GM12878 (cell line): ENCODE measurements around the gene CNKSR3. TPM values are rescaled to one million over a fixed set of nuclear protein-coding genes. Genes with fewer than 3 reads are reported as not detected.

ENCODE experiments used
- ATAC-seq: fragments of 200-7000 bp; cut with Tn5 transposase; 3 replicates; pipeline ENCODE4 v1.9.1; 2020; ENCODE audit warnings: mild to moderate bottlenecking, moderate library complexity
- BruUV-seq: library from RNA; stranded (reverse); fragments of 400-500 nt; replicated peaks from 2 replicates; lab custom pipeline; 2021; lab: Mats Ljungman, UMichigan
- CTCF ChIA-PET: fragments of 300-600 bp; sonication (Branson Sonifier 250); formaldehyde crosslinking; extraction: SDS; loops from one replicate; lab custom pipeline; 2021; ENCODE audit warnings: inconsistent platforms; lab: Yijun Ruan, JAX
- POLR2A ChIA-PET: fragments of 350-600 bp; formaldehyde crosslinking; extraction: SDS; loops from one replicate; lab custom pipeline; 2021; ENCODE audit warnings: inconsistent platforms; lab: Charles Lee
- RAD21 ChIA-PET: fragments of 300-600 bp; sonication (Branson Sonifier 250); formaldehyde crosslinking; loops from one replicate; lab custom pipeline; 2023; ENCODE audit warnings: antibody characterized with exemption; ENCODE audit not compliant: unreplicated experiment; lab: Charles Lee
- SMC1A ChIA-PET: fragments of 300-600 bp; sonication (Branson Sonifier 250); formaldehyde crosslinking; loops from one replicate; lab custom pipeline; 2023; ENCODE audit not compliant: unreplicated experiment, uncharacterized antibody; lab: Charles Lee
- DNase-seq: peaks from one replicate; pipeline ENCODE4 v3.0.0-alpha.2; 2011; ENCODE audit warnings: low read depth, low spot score
- FAIRE-seq: peaks from 3 replicates; lab custom pipeline; 2011; peaks lifted over from hg19 to GRCh38; lab: Jason Lieb, UNC
- H2AFZ ChIP-seq: 2 replicates; pipeline ENCODE4 v1.6.0; 2011; ENCODE audit warnings: low read depth, low read length, control low read depth; ENCODE audit not compliant: control insufficient read depth
- H3K27ac ChIP-seq: 2 replicates; pipeline ENCODE4 v1.5.1; 2011; ENCODE audit warnings: control low read depth; ENCODE audit not compliant: control insufficient read depth, insufficient read depth
- H3K27me3 ChIP-seq, 2 experiments: replicated peaks in 1 of 2; 2 replicates each; pipeline versions ENCODE4 v1.6.0 to v1.6.1; 2011; ENCODE audit warnings: low read length in 1 of 2; ENCODE audit not compliant: control insufficient read depth in 2 of 2, insufficient read depth in 2 of 2
- H3K36me3 ChIP-seq, 2 experiments: 2 replicates each; pipeline ENCODE4 v1.5.1; 2011; ENCODE audit warnings: low read length in 1 of 2; ENCODE audit not compliant: control insufficient read depth in 2 of 2, insufficient read depth in 2 of 2
- H3K4me1 ChIP-seq: 2 replicates; pipeline ENCODE4 v1.6.1; 2011; ENCODE audit warnings: mild to moderate bottlenecking, low read length, moderate library complexity, mixed read lengths; ENCODE audit not compliant: control insufficient read depth, insufficient read depth
- H3K4me2 ChIP-seq: 2 replicates; pipeline ENCODE4 v1.6.0; 2011; ENCODE audit warnings: control low read depth; ENCODE audit not compliant: control insufficient read depth, insufficient read depth
- H3K4me3 ChIP-seq: fragments of 200-600 bp; sonication (generic); 2 replicates; pipeline ENCODE4 v1.5.1; 2016
- H3K79me2 ChIP-seq: 2 replicates; pipeline ENCODE4 v1.6.0; 2011; ENCODE audit warnings: low read length; ENCODE audit not compliant: control insufficient read depth, insufficient read depth
- H3K9ac ChIP-seq: 2 replicates; pipeline ENCODE4 v1.8.0; 2011; ENCODE audit warnings: low read length, control low read depth, mixed read lengths; ENCODE audit not compliant: control insufficient read depth, insufficient read depth
- H3K9me3 ChIP-seq: replicated peaks from 3 replicates; pipeline ENCODE4 v1.5.1; 2011; ENCODE audit warnings: mild to moderate bottlenecking, low read length; ENCODE audit not compliant: control insufficient read depth, insufficient read depth
- H4K20me1 ChIP-seq: 2 replicates; pipeline ENCODE4 v1.6.0; 2011; ENCODE audit not compliant: control insufficient read depth, insufficient read depth
- ASH2L ChIP-seq: fragments of 300-600, 200-600 bp; sonication (generic); IDR thresholded peaks from 2 replicates; pipeline ENCODE4 v1.6.1; 2017; ENCODE audit warnings: low read depth, mild to moderate bottlenecking, borderline replicate concordance
- CHD1 ChIP-seq: IDR thresholded peaks from 2 replicates; pipeline ENCODE4 v1.6.1; 2012; ENCODE audit warnings: low read depth, low read length, improper control_type of control experiment
- EP300 ChIP-seq, 2 experiments: fragments of 150-350 bp in 1 of 2; IDR thresholded peaks; 2 replicates each; pipeline ENCODE4 v1.6.1; 2011 to 2012; ENCODE audit warnings: low read depth in 2 of 2, low read length in 2 of 2, borderline replicate concordance in 1 of 2, improper control_type of control experiment in 1 of 2, inconsistent platforms in 1 of 2; ENCODE audit not compliant: control insufficient read depth in 1 of 2
- IRF4 ChIP-seq: IDR thresholded peaks from 2 replicates; pipeline ENCODE4 v1.6.1; 2011; ENCODE audit warnings: low read depth, low read length
- MYB ChIP-seq: fragments of 150-350 bp; IDR thresholded peaks from 2 replicates; pipeline ENCODE4 v1.6.1; 2014; ENCODE audit warnings: mild to moderate bottlenecking, low read depth, low read length, borderline replicate concordance
- NFXL1 ChIP-seq: fragments of 450-650 bp; IDR thresholded peaks from 2 replicates; pipeline ENCODE4 v1.6.1; 2017; ENCODE audit warnings: antibody characterized with exemption, mild to moderate bottlenecking, borderline replicate concordance
- PAX8 ChIP-seq: fragments of 450-650 bp; IDR thresholded peaks from 2 replicates; pipeline ENCODE4 v1.6.1; 2017; ENCODE audit warnings: mild to moderate bottlenecking, moderate library complexity
- RUNX3 ChIP-seq: IDR thresholded peaks from 2 replicates; pipeline ENCODE4 v1.6.1; 2012; ENCODE audit warnings: low read length, inconsistent platforms
- YY1 ChIP-seq: IDR thresholded peaks from 2 replicates; pipeline ENCODE4 v1.6.1; 2011; ENCODE audit warnings: low read depth, mild to moderate bottlenecking, low read length
- ZNF207 ChIP-seq: fragments of 450-650 bp; IDR thresholded peaks from 2 replicates; pipeline ENCODE4 v1.6.1; 2014; ENCODE audit warnings: antibody characterized with exemption, mild to moderate bottlenecking, borderline replicate concordance
- ZSCAN29 ChIP-seq: fragments of 450-650 bp; IDR thresholded peaks from 2 replicates; pipeline ENCODE4 v1.6.1; 2017; ENCODE audit warnings: mild to moderate bottlenecking, moderate library complexity
- WGBS: methylation state at CpG from one replicate; pipeline ENCODE4 v1.1.6; 2016; ENCODE audit warnings: low lambda C conversion rate; ENCODE audit not compliant: insufficient replicate concordance, insufficient coverage; ENCODE audit errors: missing lambda C conversion rate; 5-methylcytosine and 5-hydroxymethylcytosine counted together
- in situ Hi-C: fragments of 300-500 bp; cut with MboI; formaldehyde crosslinking; loops from 9 replicates; pipeline ENCODE4 v1.14.3; 2018; ENCODE audit warnings: mixed read lengths
- intact Hi-C: fragments of 100-400 bp; cut with micrococcal nuclease; formaldehyde crosslinking; loops from one replicate; pipeline ENCODE4 v1.14.2; 2022; ENCODE audit not compliant: unreplicated experiment
- polyA plus RNA-seq, 11 experiments: library from polyadenylated mRNA; depleted of rRNA in 4 of 11; unstranded in 6 of 11; stranded (reverse) in 5 of 11; fragments of >200 nt; fragmentation: Nextera tagmentation in 4 of 11; fragmentation: Illumina TruSeq in 1 of 11; extraction: Ambion mirVana in 4 of 11; extraction: Trizol in 1 of 11; gene quantifications; 1 replicate in 1 of 11; 2 replicates in 10 of 11; pipeline versions ENCODE4 v1.2.1 to v1.2.3, GENCODE V29; 2011 to 2016; ENCODE audit warnings: inconsistent platforms in 2 of 11, missing spikeins in 2 of 11, low read depth in 1 of 11
- total RNA-seq, 4 experiments: library from RNA; depleted of rRNA in 3 of 4; stranded (reverse); fragments of >200 nt in 3 of 4; fragmentation: Illumina TruSeq in 1 of 4; extraction: Trizol in 1 of 4; gene quantifications; 2 replicates each; pipeline versions ENCODE4 v1.2.1 to v1.2.3, GENCODE V29; 2013 to 2021
- TF ChIP-seq, protein P1 (sequence below): fragments of 150-350 bp; IDR thresholded peaks from 2 replicates; pipeline ENCODE4 v1.6.1; 2014; ENCODE audit warnings: mild to moderate bottlenecking, low read depth, low read length
- TF ChIP-seq, protein P2 (sequence below): IDR thresholded peaks from 2 replicates; pipeline ENCODE4 v1.6.1; 2012; ENCODE audit warnings: low read depth, low read length, improper control_type of control experiment
- TF ChIP-seq, protein P3 (sequence below): fragments of 450-650 bp; IDR thresholded peaks from 2 replicates; pipeline ENCODE4 v1.6.1; 2016; ENCODE audit warnings: mild to moderate bottlenecking
- TF ChIP-seq, protein P4 (sequence below): fragments of 450-650 bp; IDR thresholded peaks from 2 replicates; pipeline ENCODE4 v1.6.1; 2018; ENCODE audit warnings: borderline replicate concordance, mild to moderate bottlenecking; ENCODE audit not compliant: partially characterized antibody

Gene CNKSR3
- total and polyA plus RNA-seq, 10 of the 15 experiments (the other 5 are each of a cell fraction or from before 2014, with no cell fraction given) = under 0.01 to 0.48 (median 0.12) TPM; not detected in 2

DNA sequence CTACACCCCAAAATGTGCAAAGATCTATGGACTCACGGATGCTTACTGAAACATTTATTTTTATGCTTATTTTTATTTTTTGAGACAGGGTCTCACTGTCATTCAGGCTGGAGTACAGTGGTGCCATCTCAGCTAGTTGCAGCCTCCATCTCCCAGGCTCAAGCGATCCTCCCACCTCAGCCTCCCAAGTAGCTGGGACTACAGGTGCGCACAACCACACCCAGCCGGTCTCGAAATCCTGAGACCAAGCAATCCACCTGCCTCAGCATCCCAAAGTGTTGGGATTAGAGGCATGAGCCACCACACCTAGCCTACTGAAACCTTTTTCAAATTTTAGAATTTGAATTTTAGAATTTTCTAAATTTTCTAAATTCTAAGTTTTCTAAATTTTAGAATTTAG, 103.0 kb downstream of the CNKSR3 start:
- in situ Hi-C loops = no loop called here
- DNase-seq (no peak), FAIRE-seq (no peak), ATAC-seq (no peak)
- Histone ChIP-seq H4K20me1 (no peaks in the 10 kb centered on the region), H3K79me2 (no peaks in the 10 kb centered on the region), H3K4me1 (no peaks in the 10 kb centered on the region), H3K27ac (no peak overlapping the region), H3K27me3 (no peaks in the 10 kb centered on the region), H3K9ac (no peak overlapping the region), H2AFZ (no peak overlapping the region), H3K4me2 (no peak overlapping the region)
- BruUV-seq = no TSS peak
- intact Hi-C loops = no loop called here
- RAD21 ChIA-PET = no interaction called here
- POLR2A ChIA-PET = no interaction called here
- WGBS = 83% methylated on average over 5 of the region's 5 CpGs
- CTCF ChIA-PET = no interaction called here
- no peak for TF ChIP-seq ZSCAN29
- TF ChIP-seq RUNX3 = no peak
- TF ChIP-seq, protein P1, sequence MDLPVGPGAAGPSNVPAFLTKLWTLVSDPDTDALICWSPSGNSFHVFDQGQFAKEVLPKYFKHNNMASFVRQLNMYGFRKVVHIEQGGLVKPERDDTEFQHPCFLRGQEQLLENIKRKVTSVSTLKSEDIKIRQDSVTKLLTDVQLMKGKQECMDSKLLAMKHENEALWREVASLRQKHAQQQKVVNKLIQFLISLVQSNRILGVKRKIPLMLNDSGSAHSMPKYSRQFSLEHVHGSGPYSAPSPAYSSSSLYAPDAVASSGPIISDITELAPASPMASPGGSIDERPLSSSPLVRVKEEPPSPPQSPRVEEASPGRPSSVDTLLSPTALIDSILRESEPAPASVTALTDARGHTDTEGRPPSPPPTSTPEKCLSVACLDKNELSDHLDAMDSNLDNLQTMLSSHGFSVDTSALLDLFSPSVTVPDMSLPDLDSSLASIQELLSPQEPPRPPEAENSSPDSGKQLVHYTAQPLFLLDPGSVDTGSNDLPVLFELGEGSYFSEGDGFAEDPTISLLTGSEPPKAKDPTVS = no peak
- no peak for TF ChIP-seq ZNF207
- no peak for TF ChIP-seq PAX8
- no peak for TF ChIP-seq CHD1
- no peak for TF ChIP-seq IRF4
- TF ChIP-seq, protein P2, sequence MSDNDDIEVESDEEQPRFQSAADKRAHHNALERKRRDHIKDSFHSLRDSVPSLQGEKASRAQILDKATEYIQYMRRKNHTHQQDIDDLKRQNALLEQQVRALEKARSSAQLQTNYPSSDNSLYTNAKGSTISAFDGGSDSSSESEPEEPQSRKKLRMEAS = no peak
- no peak for TF ChIP-seq ASH2L
- TF ChIP-seq, protein P3, sequence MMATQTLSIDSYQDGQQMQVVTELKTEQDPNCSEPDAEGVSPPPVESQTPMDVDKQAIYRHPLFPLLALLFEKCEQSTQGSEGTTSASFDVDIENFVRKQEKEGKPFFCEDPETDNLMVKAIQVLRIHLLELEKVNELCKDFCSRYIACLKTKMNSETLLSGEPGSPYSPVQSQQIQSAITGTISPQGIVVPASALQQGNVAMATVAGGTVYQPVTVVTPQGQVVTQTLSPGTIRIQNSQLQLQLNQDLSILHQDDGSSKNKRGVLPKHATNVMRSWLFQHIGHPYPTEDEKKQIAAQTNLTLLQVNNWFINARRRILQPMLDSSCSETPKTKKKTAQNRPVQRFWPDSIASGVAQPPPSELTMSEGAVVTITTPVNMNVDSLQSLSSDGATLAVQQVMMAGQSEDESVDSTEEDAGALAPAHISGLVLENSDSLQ = no peak
- no peak for TF ChIP-seq EP300 (IDR thresholded peaks at IDR 0.05; ENCODE audit: borderline replicate concordance in 1 of 2, control insufficient read depth in 1 of 2, low read depth in 2 of 2, low read length in 2 of 2)
- TF ChIP-seq MYB = no peak
- TF ChIP-seq, protein P4, sequence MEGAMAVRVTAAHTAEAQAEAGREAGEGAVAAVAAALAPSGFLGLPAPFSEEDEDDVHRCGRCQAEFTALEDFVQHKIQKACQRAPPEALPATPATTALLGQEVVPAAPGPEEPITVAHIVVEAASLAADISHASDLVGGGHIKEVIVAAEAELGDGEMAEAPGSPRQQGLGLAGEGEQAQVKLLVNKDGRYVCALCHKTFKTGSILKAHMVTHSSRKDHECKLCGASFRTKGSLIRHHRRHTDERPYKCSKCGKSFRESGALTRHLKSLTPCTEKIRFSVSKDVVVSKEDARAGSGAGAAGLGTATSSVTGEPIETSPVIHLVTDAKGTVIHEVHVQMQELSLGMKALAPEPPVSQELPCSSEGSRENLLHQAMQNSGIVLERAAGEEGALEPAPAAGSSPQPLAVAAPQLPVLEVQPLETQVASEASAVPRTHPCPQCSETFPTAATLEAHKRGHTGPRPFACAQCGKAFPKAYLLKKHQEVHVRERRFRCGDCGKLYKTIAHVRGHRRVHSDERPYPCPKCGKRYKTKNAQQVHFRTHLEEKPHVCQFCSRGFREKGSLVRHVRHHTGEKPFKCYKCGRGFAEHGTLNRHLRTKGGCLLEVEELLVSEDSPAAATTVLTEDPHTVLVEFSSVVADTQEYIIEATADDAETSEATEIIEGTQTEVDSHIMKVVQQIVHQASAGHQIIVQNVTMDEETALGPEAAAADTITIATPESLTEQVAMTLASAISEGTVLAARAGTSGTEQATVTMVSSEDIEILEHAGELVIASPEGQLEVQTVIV = no peak
- TF ChIP-seq YY1 = no peak
- no peak for TF ChIP-seq NFXL1
- TF ChIP-seq, all 136 proteins: peak for 0
- SMC1A ChIA-PET = no interaction called here
- H3K4me3 ChIP-seq = no peak overlapping the region
- H3K9me3 ChIP-seq = no peaks in the 10 kb centered on the region
- no peaks in the 10 kb centered on the region for H3K36me3 ChIP-seq
